K562 (cell line): Measurements from ENCODE around the gene CECR2. TPM values are rescaled to one million over a fixed set of nuclear protein-coding genes. Genes with fewer than 3 reads are reported as not detected.

Experiments
- ATF1 ChIP-seq, 2 experiments: fragments of 450-650 bp in 1 of 2; IDR thresholded peaks; 2 replicates each; pipeline ENCODE4 v1.6.1; 2016; ENCODE audit warnings: missing compliant biosample characterization in 1 of 2, missing genetic modification characterization in 1 of 2
- CBFA2T2 ChIP-seq: fragments of 450-650 bp; conservative IDR thresholded peaks from 2 replicates; pipeline ENCODE4 v1.6.1; 2017; ENCODE audit warnings: mild to moderate bottlenecking
- CTCF ChIP-seq, 3 experiments: IDR thresholded peaks in 2 of 3; conservative IDR thresholded peaks in 1 of 3; 2 replicates each; pipeline ENCODE4 v1.5.1; 2011 to 2012; ENCODE audit warnings: low read length in 3 of 3, mild to moderate bottlenecking in 3 of 3, control low read depth in 2 of 3, improper control_type of control experiment in 1 of 3, inconsistent platforms in 1 of 3, low read depth in 1 of 3, mixed read lengths in 1 of 3, moderate library complexity in 1 of 3; ENCODE audit not compliant: insufficient read depth in 2 of 3
- CTCFL ChIP-seq: IDR thresholded peaks from 2 replicates; pipeline ENCODE4 v1.6.1; 2011; ENCODE audit warnings: borderline replicate concordance, low read depth, mild to moderate bottlenecking, moderate library complexity, low read length; ENCODE audit not compliant: insufficient read depth, poor library complexity, severe bottlenecking
- E2F8 ChIP-seq: fragments of 450-650 bp; IDR thresholded peaks from 2 replicates; pipeline ENCODE4 v1.7.1; 2018; ENCODE audit warnings: mild to moderate bottlenecking, low read depth; ENCODE audit not compliant: partially characterized antibody
- L3MBTL2 ChIP-seq: fragments of 450-650 bp; IDR thresholded peaks from 2 replicates; pipeline ENCODE4 v1.6.1; 2016; ENCODE audit warnings: mild to moderate bottlenecking, moderate library complexity
- MCM5 ChIP-seq: fragments of 450-650 bp; IDR thresholded peaks from 2 replicates; pipeline ENCODE4 v1.6.1; 2016; ENCODE audit warnings: low read depth
- REST ChIP-seq, 2 experiments: fragments of 450-650 bp; formaldehyde crosslinking in 1 of 2; IDR thresholded peaks; 2 replicates each; pipeline versions ENCODE4 v1.4.0 to v1.6.1; 2014 to 2020; ENCODE audit warnings: mild to moderate bottlenecking in 2 of 2, borderline replicate concordance in 1 of 2, low read depth in 1 of 2
- ZBTB1 ChIP-seq: sonication (generic); formaldehyde crosslinking; IDR thresholded peaks from 2 replicates; pipeline ENCODE4 v1.8.1; 2023; ENCODE audit warnings: missing genetic modification reagents, low read depth, mild to moderate bottlenecking, borderline replicate concordance
- ZNF444 ChIP-seq: fragments of 250-450 bp; sonication (Bioruptor Pico); IDR thresholded peaks from 2 replicates; pipeline ENCODE4 v1.4.0; 2020; ENCODE audit warnings: mild to moderate bottlenecking, moderate library complexity
- ZNF57 ChIP-seq: fragments of 450-650 bp; formaldehyde crosslinking; IDR thresholded peaks from 2 replicates; pipeline ENCODE4 v1.4.0; 2020; ENCODE audit warnings: mild to moderate bottlenecking, moderate library complexity
- ZNF707 ChIP-seq: fragments of 250-450 bp; sonication (Bioruptor Pico); conservative IDR thresholded peaks from 2 replicates; pipeline ENCODE4 v1.8.0; 2022; ENCODE audit warnings: inconsistent platforms, mild to moderate bottlenecking, moderate library complexity
- ZNF77 ChIP-seq: fragments of 250-450 bp; sonication (Bioruptor Pico); IDR thresholded peaks from 2 replicates; pipeline ENCODE4 v1.5.0; 2020
- polyA plus RNA-seq, 8 experiments: library from polyadenylated mRNA; depleted of rRNA in 4 of 8; stranded (reverse) in 5 of 8; unstranded in 3 of 8; fragments of >200 nt; fragmentation: Nextera tagmentation in 2 of 8; fragmentation: Illumina TruSeq in 1 of 8; extraction: Ambion mirVana in 2 of 8; extraction: Trizol in 1 of 8; gene quantifications; 2 replicates each; pipeline versions ENCODE4 v1.2.1 to v1.2.3, GENCODE V29; 2011 to 2014; ENCODE audit warnings: inconsistent platforms in 1 of 8, missing spikeins in 1 of 8
- total RNA-seq, 7 experiments: library from RNA; depleted of rRNA in 6 of 7; stranded (reverse); fragments of >200 nt in 6 of 7; fragmentation: Illumina TruSeq in 2 of 7; extraction: Trizol in 2 of 7; gene quantifications; 2 replicates each; pipeline versions ENCODE4 v1.2.1 to v1.2.3, GENCODE V29; 2011 to 2021; ENCODE audit warnings: low replicate concordance in 1 of 7

The CECR2 gene
- total and polyA plus RNA-seq, 9 of the 15 experiments (the other 6 are each of a cell fraction or from before 2014, with no cell fraction given): 0.01 to 1.00 (median 0.27) TPM

GRCh38 chr22:17366830-17367229 lies 2.4 kb upstream of the CECR2 start (continued):
- TF ChIP-seq REST (IDR thresholded peaks at IDR 0.05; ENCODE audit: borderline replicate concordance) (peak; percentile 24; the same call in 1 of the 2 replicates), REST (CRISPR knock-in tag; IDR thresholded peaks at IDR 0.05; ENCODE audit: low read depth) (no peak), MCM5 (no peak), ATF1 (CRISPR knock-in tag; IDR thresholded peaks at IDR 0.05) (no peak), ATF1 (tag; IDR thresholded peaks at IDR 0.05) (0 out of 2 replicates have a peak, but pooled peaks have one; percentile 18), ZNF444 (no peak), ZNF57 (CRISPR knock-in tag) (no peak), L3MBTL2 (peak; percentile 48), ZNF707 (CRISPR knock-in tag) (no peak), ZBTB1 (CRISPR knock-in tag) (no peak), ZNF77 (CRISPR knock-in tag) (no peak), CTCFL (peak; percentile 80), CTCF (IDR thresholded peaks at IDR 0.05 in 2 of 3, conservative IDR thresholded peaks at IDR 0.05 in 1 of 3; ENCODE audit: insufficient read depth in 2 of 3, low read depth in 1 of 3, low read length in 3 of 3) (peak; percentile 46 to 74 (median 63)), E2F8 (no peak), CBFA2T2 (no peak)
